NCI-H1417 treated with DMSO at 0.1 percent for 48 hours (cell line): ENCODE results near the gene EHD4.

Source experiments
- DNase-seq: peaks from one replicate; lab custom pipeline; 2025; lab: John Stamatoyannopoulos, UW

The EHD4 gene

GRCh38 chr15:41895957-41896356 is 76.4 kb downstream of the EHD4 start:
- no peak for DNase-seq

GRCh38 chr15:41895491-41895890 is 76.9 kb downstream of the EHD4 start:
- DNase-seq: no peak

GRCh38 chr15:41894791-41895463 is 77.4 kb downstream of the EHD4 start:
- DNase-seq: no peak

- no peak for DNase-seq
Observed at GRCh38 chr15:41894251-41894790, 78.0 kb downstream of the EHD4 start.

- DNase-seq: no peak
Observed at GRCh38 chr15:41893422-41894250, 78.7 kb downstream of the EHD4 start, which contains the start of gene SPTBN5. SPTBN5 (minus strand) TSS chr15:41894053; CDS start chr15:41893497, 556 bp downstream.

- DNase-seq: no peak
Observed at GRCh38 chr15:41892621-41893421, 79.5 kb downstream of the EHD4 start.

- peak; percentile 36 for DNase-seq
Observed at GRCh38 chr15:41891946-41892345, 80.4 kb downstream of the EHD4 start.

- no peak for DNase-seq
Observed at GRCh38 chr15:41891226-41891625, 81.1 kb downstream of the EHD4 start.

GRCh38 chr15:41890050-41890690 is 82.2 kb downstream of the EHD4 start:
- no peak for DNase-seq

- DNase-seq: no peak
Observed at GRCh38 chr15:41888662-41889253, 83.6 kb downstream of the EHD4 start.

GRCh38 chr15:41887893-41888292 is 84.5 kb downstream of the EHD4 start:
- DNase-seq: no peak

GRCh38 chr15:41887161-41887560 is 85.2 kb downstream of the EHD4 start:
- no peak for DNase-seq

GRCh38 chr15:41886741-41887140 is 85.6 kb downstream of the EHD4 start:
- DNase-seq: no peak

GRCh38 chr15:41885841-41886240 is 86.5 kb downstream of the EHD4 start:
- DNase-seq: no peak

GRCh38 chr15:41885321-41885720 is 87.0 kb downstream of the EHD4 start:
- DNase-seq: no peak

- no peak for DNase-seq
Observed at GRCh38 chr15:41884458-41884857, 87.9 kb downstream of the EHD4 start.

GRCh38 chr15:41883484-41883825 is 88.9 kb downstream of the EHD4 start:
- DNase-seq: no peak

- DNase-seq: no peak
Observed at GRCh38 chr15:41882689-41883483, 89.5 kb downstream of the EHD4 start.

GRCh38 chr15:41881920-41882688 is 90.3 kb downstream of the EHD4 start:
- no peak for DNase-seq

- DNase-seq: no peak
Observed at GRCh38 chr15:41881550-41881919, 90.8 kb downstream of the EHD4 start.
